HepG2 (cell line): ENCODE results near the gene CCK. TPM values are rescaled to one million over a fixed set of nuclear protein-coding genes. Genes with fewer than 3 reads are reported as not detected.

Experiments used
- DRAP1 ChIP-seq: IDR thresholded peaks from 2 replicates; pipeline ENCODE4 v1.6.1; 2016; ENCODE audit warnings: missing genetic modification reagents, missing compliant biosample characterization
- E2F5 ChIP-seq: sonication (generic); formaldehyde crosslinking; conservative IDR thresholded peaks from 2 replicates; pipeline ENCODE4 v1.4.0; 2020; ENCODE audit warnings: missing genetic modification reagents
- EHMT2 ChIP-seq: fragments of 200-600 bp; sonication (generic); IDR thresholded peaks from 2 replicates; pipeline ENCODE4 v1.7.0; 2017; ENCODE audit warnings: antibody characterized with exemption, low read depth, low read length, borderline replicate concordance
- FOXA1 ChIP-seq, 2 experiments: fragments of 450-650 bp in 1 of 2; sonication (generic) in 1 of 2; formaldehyde crosslinking in 1 of 2; IDR thresholded peaks; 2 replicates each; pipeline versions ENCODE4 v1.4.0 to v1.6.1; 2016 to 2020; ENCODE audit warnings: missing genetic modification reagents in 1 of 2
- FOXO1 ChIP-seq: sonication (generic); formaldehyde crosslinking; IDR thresholded peaks from 2 replicates; pipeline ENCODE4 v1.4.0; 2020; ENCODE audit warnings: missing genetic modification reagents
- HMG20A ChIP-seq: IDR thresholded peaks from 2 replicates; pipeline ENCODE4 v1.6.1; 2016; ENCODE audit warnings: borderline replicate concordance
- KLF6 ChIP-seq: IDR thresholded peaks from 2 replicates; pipeline ENCODE4 v1.8.0; 2016; ENCODE audit warnings: missing biosample characterization, missing genetic modification reagents
- MATR3 ChIP-seq: sonication (generic); formaldehyde crosslinking; IDR thresholded peaks from 2 replicates; pipeline ENCODE4 v1.4.0; 2020; ENCODE audit warnings: missing genetic modification reagents
- MIER3 ChIP-seq: IDR thresholded peaks from 2 replicates; pipeline ENCODE4 v1.6.1; 2016; ENCODE audit warnings: missing compliant biosample characterization, borderline replicate concordance
- PAX8 ChIP-seq: sonication (generic); formaldehyde crosslinking; IDR thresholded peaks from 2 replicates; pipeline ENCODE4 v1.8.0; 2022; ENCODE audit warnings: mild to moderate bottlenecking, missing genetic modification reagents, borderline replicate concordance
- POLR2A ChIP-seq, 2 experiments: IDR thresholded peaks; 2 replicates each; pipeline ENCODE4 v1.6.1; 2011; ENCODE audit warnings: low read depth in 2 of 2, low read length in 2 of 2, mild to moderate bottlenecking in 1 of 2, moderate library complexity in 1 of 2; ENCODE audit not compliant: insufficient read depth in 1 of 2
- REPIN1 ChIP-seq: sonication (generic); formaldehyde crosslinking; IDR thresholded peaks from 2 replicates; pipeline ENCODE4 v1.8.0; 2022; ENCODE audit warnings: missing genetic modification reagents, low read depth, mild to moderate bottlenecking, borderline replicate concordance
- RFXAP ChIP-seq: sonication (generic); formaldehyde crosslinking; IDR thresholded peaks from 2 replicates; pipeline ENCODE4 v1.4.0; 2020; ENCODE audit warnings: missing genetic modification reagents, borderline replicate concordance
- SUZ12 ChIP-seq: fragments of 150-350 bp; IDR thresholded peaks from 2 replicates; pipeline ENCODE4 v1.6.1; 2014; ENCODE audit warnings: low read depth, low read length
- TBP ChIP-seq: sonication (generic); formaldehyde crosslinking; IDR thresholded peaks from 2 replicates; pipeline ENCODE4 v1.5.0; 2020; ENCODE audit warnings: missing genetic modification reagents
- TGIF2 ChIP-seq: IDR thresholded peaks from 2 replicates; pipeline ENCODE4 v1.6.1; 2016; ENCODE audit warnings: control low read depth, missing compliant biosample characterization
- ZBTB21 ChIP-seq: sonication (generic); formaldehyde crosslinking; IDR thresholded peaks from 2 replicates; pipeline ENCODE4 v1.4.0; 2020; ENCODE audit warnings: missing genetic modification reagents
- ZBTB25 ChIP-seq: IDR thresholded peaks from 2 replicates; pipeline ENCODE4 v1.6.1; 2018; ENCODE audit warnings: missing genetic modification reagents
- ZNF407 ChIP-seq: sonication (generic); formaldehyde crosslinking; IDR thresholded peaks from one replicate; pipeline ENCODE4 v1.5.1; 2020; ENCODE audit warnings: mild to moderate bottlenecking, missing genetic modification reagents; ENCODE audit errors: not compliant biosample characterization
- ZNF468 ChIP-seq: sonication (generic); formaldehyde crosslinking; IDR thresholded peaks from 2 replicates; pipeline ENCODE4 v1.8.0; 2022; ENCODE audit warnings: mild to moderate bottlenecking, moderate library complexity, missing genetic modification reagents
- ZNF790 ChIP-seq: sonication (generic); formaldehyde crosslinking; IDR thresholded peaks from 2 replicates; pipeline ENCODE4 v1.8.0; 2022; ENCODE audit warnings: missing genetic modification reagents, mild to moderate bottlenecking, borderline replicate concordance
- ZSCAN9 ChIP-seq: IDR thresholded peaks from 2 replicates; pipeline ENCODE4 v1.6.1; 2016; ENCODE audit warnings: borderline replicate concordance
- polyA plus RNA-seq, 8 experiments: library from polyadenylated mRNA; depleted of rRNA in 3 of 8; stranded (reverse) in 7 of 8; unstranded in 1 of 8; fragments of >200 nt; fragmentation: Illumina TruSeq in 4 of 8; extraction: Trizol in 4 of 8; gene quantifications; 2 replicates each; pipeline versions ENCODE4 v1.2.1 to v1.2.3, GENCODE V29; 2011 to 2016; ENCODE audit warnings: low read depth in 4 of 8, missing spikeins in 1 of 8, mixed read lengths in 1 of 8; ENCODE audit not compliant: insufficient read depth in 1 of 8
- total RNA-seq, 5 experiments: library from RNA; depleted of rRNA; stranded (reverse); fragments of >200 nt; fragmentation: Illumina TruSeq; extraction: Trizol; gene quantifications; 2 replicates each; pipeline ENCODE4 v1.2.3, GENCODE V29; 2016; ENCODE audit warnings: low read depth in 1 of 5

The CCK gene
- total and polyA plus RNA-seq, 2 of the 13 experiments (the other 11 are each of a cell fraction or from before 2014, with no cell fraction given) = not detected

GRCh38 chr3:42300013-42300412, 34.0 kb upstream of the CCK start (continued):
- TF ChIP-seq PAX8 (no peak), REPIN1 (CRISPR knock-in tag) (no peak), RFXAP (CRISPR knock-in tag) (no peak), ZBTB21 (CRISPR knock-in tag) (no peak), EHMT2 (peak; percentile 86; the same call in 1 of the 2 replicates), TGIF2 (peak; percentile 89), MATR3 (CRISPR knock-in tag) (no peak), ZSCAN9 (CRISPR knock-in tag) (peak; percentile 58; the same call in 1 of the 2 replicates), MIER3 (CRISPR knock-in tag) (no peak), POLR2A (IDR thresholded peaks at IDR 0.05; ENCODE audit: insufficient read depth in 1 of 2, low read depth in 2 of 2, low read length in 2 of 2) (no peak), E2F5 (CRISPR knock-in tag) (no peak), DRAP1 (no peak), ZNF407 (CRISPR knock-in tag) (no peak), ZNF790 (CRISPR knock-in tag) (no peak), TBP (CRISPR knock-in tag) (no peak), ZNF468 (CRISPR knock-in tag) (no peak), FOXO1 (CRISPR knock-in tag) (0 out of 2 replicates have a peak, but pooled peaks have one; percentile 12), HMG20A (CRISPR knock-in tag) (no peak), ZBTB25 (CRISPR knock-in tag) (0 out of 2 replicates have a peak, but pooled peaks have one; percentile 59), FOXA1 (IDR thresholded peaks at IDR 0.05) (no peak), FOXA1 (CRISPR knock-in tag; IDR thresholded peaks at IDR 0.05) (no peak), KLF6 (0 out of 2 replicates have a peak, but pooled peaks have one; percentile 47), SUZ12 (no peak)
